HCT116 (cell line): ENCODE results near the gene ZGPAT. TPM values are rescaled to one million over a fixed set of nuclear protein-coding genes. Genes with fewer than 3 reads are reported as not detected.

Experiments
- ATAC-seq: fragments of 200-7000 bp; cut with Tn5 transposase; 2 replicates; pipeline ENCODE4 v1.9.1; 2020; ENCODE audit warnings: mild to moderate bottlenecking, moderate library complexity
- BruUV-seq: library from RNA; stranded (reverse); fragments of 400-500 nt; replicated peaks from 2 replicates; lab custom pipeline; 2021; lab: Mats Ljungman, UMichigan
- CTCF ChIA-PET: fragments of 300-600 bp; sonication (Branson Sonifier 250); formaldehyde crosslinking; loops from one replicate; lab custom pipeline; 2021; ENCODE audit warnings: antibody characterized with exemption; lab: Charles Lee
- POLR2A ChIA-PET: fragments of 300-600, 350-600 bp; sonication (Branson Sonifier 250); formaldehyde crosslinking; loops from one replicate; lab custom pipeline; 2021; ENCODE audit warnings: antibody characterized with exemption; lab: Charles Lee
- RAD21 ChIA-PET, 2 experiments: fragments of 300-600 bp; sonication (Branson Sonifier 250); formaldehyde crosslinking; loops; one replicate each; lab custom pipeline; 2023; ENCODE audit warnings: low total read pairs in 2 of 2; ENCODE audit not compliant: uncharacterized antibody in 2 of 2, unreplicated experiment in 2 of 2, low non-redundant PET in 1 of 2; lab: Charles Lee
- DNase-seq: peaks from one replicate; pipeline ENCODE4 v3.0.0-alpha.2; 2010; ENCODE audit warnings: low read depth, low spot score
- H2AFZ ChIP-seq: fragments of 200-600 bp; shearing (Covaris generic), sonication (generic); 2 replicates; pipeline ENCODE4 v1.6.1; 2017; ENCODE audit warnings: low read depth, mixed run types, mixed read lengths, antibody characterized with exemption, low read length; ENCODE audit not compliant: poor library complexity, severe bottlenecking
- H3K27ac ChIP-seq: 2 replicates; pipeline ENCODE4 v1.5.1; 2012; ENCODE audit warnings: low read depth, low read length
- H3K27me3 ChIP-seq: fragments of 200-600 bp; sonication (generic); 2 replicates; pipeline ENCODE4 v1.6.1; 2016; ENCODE audit warnings: mixed run types, low read length, mixed read lengths; ENCODE audit not compliant: insufficient read depth
- H3K36me3 ChIP-seq, 2 experiments: fragments of 200-500 bp in 1 of 2; fragments of 200-600 bp in 1 of 2; sonication (Bioruptor generic) in 1 of 2; sonication (generic) in 1 of 2; 2 replicates each; pipeline versions ENCODE4 v1.5.1 to v1.6.1; 2014 to 2016; ENCODE audit warnings: low read length in 2 of 2, inconsistent platforms in 1 of 2, mixed read lengths in 1 of 2, mixed run types in 1 of 2; ENCODE audit not compliant: insufficient read depth in 2 of 2, control insufficient read depth in 1 of 2
- H3K4me1 ChIP-seq, 2 experiments: fragments of 200-600 bp in 1 of 2; sonication (generic) in 1 of 2; 2 replicates each; pipeline versions ENCODE4 v1.5.1 to v1.6.1; 2012 to 2017; ENCODE audit warnings: low read length in 2 of 2, inconsistent platforms in 1 of 2, mild to moderate bottlenecking in 1 of 2, mixed read lengths in 1 of 2, mixed run types in 1 of 2, moderate library complexity in 1 of 2; ENCODE audit not compliant: insufficient read depth in 2 of 2, control insufficient read depth in 1 of 2
- H3K4me2 ChIP-seq: fragments of 200-600 bp; sonication (generic); 2 replicates; pipeline ENCODE4 v1.6.1; 2017; ENCODE audit warnings: mixed run types, low read length, mixed read lengths
- H3K4me3 ChIP-seq, 2 experiments: fragments of 200-600 bp in 1 of 2; sonication (generic) in 1 of 2; replicated peaks in 1 of 2; 2 replicates each; pipeline ENCODE4 v1.5.1; 2011 to 2016; ENCODE audit warnings: low read length in 2 of 2, control low read depth in 1 of 2, low read depth in 1 of 2, mild to moderate bottlenecking in 1 of 2, mixed read lengths in 1 of 2, mixed run types in 1 of 2
- H3K79me2 ChIP-seq: fragments of 200-600 bp; sonication (generic); 2 replicates; pipeline ENCODE4 v1.6.1; 2017; ENCODE audit warnings: mild to moderate bottlenecking, mixed run types, low read length, moderate library complexity, mixed read lengths; ENCODE audit not compliant: insufficient read depth
- H3K9ac ChIP-seq: fragments of 200-600 bp; sonication (generic); 2 replicates; pipeline ENCODE4 v1.6.1; 2016; ENCODE audit warnings: low read length, mixed read lengths
- H3K9me2 ChIP-seq: fragments of 200-600 bp; sonication (generic), shearing (Covaris generic); 2 replicates; pipeline ENCODE4 v1.6.1; 2017; ENCODE audit warnings: mixed run types, mild to moderate bottlenecking, moderate library complexity; ENCODE audit not compliant: insufficient read depth
- H3K9me3 ChIP-seq, 2 experiments: fragments of 200-500 bp in 1 of 2; fragments of 200-600 bp in 1 of 2; sonication (Bioruptor generic) in 1 of 2; sonication (generic) in 1 of 2; 2 replicates each; pipeline ENCODE4 v1.6.1; 2014 to 2017; ENCODE audit warnings: low read length in 2 of 2, mixed read lengths in 2 of 2, inconsistent platforms in 1 of 2, low read depth in 1 of 2, mild to moderate bottlenecking in 1 of 2, mixed run types in 1 of 2, moderate library complexity in 1 of 2; ENCODE audit not compliant: control insufficient read depth in 1 of 2, insufficient read depth in 1 of 2
- H4K20me1 ChIP-seq: fragments of 200-600 bp; sonication (generic), shearing (Covaris generic); 2 replicates; pipeline ENCODE4 v1.6.1; 2017; ENCODE audit warnings: mixed run types, mild to moderate bottlenecking, moderate library complexity; ENCODE audit not compliant: insufficient read depth
- FOSL1 ChIP-seq: IDR thresholded peaks from 2 replicates; pipeline ENCODE4 v1.6.1; 2012; ENCODE audit warnings: low read depth
- JUND ChIP-seq: IDR thresholded peaks from 2 replicates; pipeline ENCODE4 v1.6.1; 2012
- MAX ChIP-seq: IDR thresholded peaks from 2 replicates; pipeline ENCODE4 v1.6.1; 2012
- POLR2AphosphoS5 ChIP-seq: IDR thresholded peaks from 2 replicates; pipeline ENCODE4 v1.6.1; 2011; ENCODE audit warnings: mild to moderate bottlenecking, low read depth, low read length, moderate library complexity
- SIN3A ChIP-seq: IDR thresholded peaks from 2 replicates; pipeline ENCODE4 v1.6.1; 2012; ENCODE audit warnings: low read depth
- SRF ChIP-seq: IDR thresholded peaks from 2 replicates; pipeline ENCODE4 v1.6.1; 2012; ENCODE audit warnings: low read depth
- ZFX ChIP-seq: fragments of 450-650 bp; IDR thresholded peaks from 2 replicates; pipeline ENCODE4 v1.6.1; 2017
- intact Hi-C: fragments of 100-400 bp; cut with micrococcal nuclease; formaldehyde crosslinking; loops from 2 replicates; pipeline ENCODE4 v1.10.0; 2022
- total RNA-seq: library from RNA; stranded (reverse); gene quantifications from one replicate; pipeline ENCODE4 v1.2.1, GENCODE V29; 2021; ENCODE audit not compliant: unreplicated experiment

ZGPAT gene
- total RNA-seq, 1 experiment from 2014 or later: 30.6 TPM

DNA sequence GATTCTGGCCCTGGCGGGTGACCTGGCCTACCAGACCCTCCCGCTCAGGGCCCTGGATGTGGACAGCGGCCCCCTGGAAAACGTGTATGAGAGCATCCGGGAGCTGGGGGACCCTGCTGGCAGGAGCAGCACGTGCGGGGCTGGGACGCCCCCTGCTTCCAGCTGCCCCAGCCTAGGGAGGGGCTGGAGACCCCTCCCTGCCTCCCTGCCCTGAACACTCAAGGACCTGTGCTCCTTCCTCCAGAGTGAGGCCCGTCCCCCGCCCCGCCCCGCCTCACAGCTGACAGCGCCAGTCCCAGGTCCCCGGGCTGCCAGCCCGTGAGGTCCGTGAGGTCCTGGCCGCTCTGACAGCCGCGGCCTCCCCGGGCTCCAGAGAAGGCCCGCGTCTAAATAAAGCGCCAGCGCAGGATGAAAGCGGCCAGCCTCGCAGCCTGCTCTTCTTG lies 30.9 kb downstream of the ZGPAT start (continued):
- no peak for TF ChIP-seq SRF

GRCh38 chr20:63739130-63740069 lies 31.6 kb downstream of the ZGPAT start, which contains the start of gene SLC2A4RG:
Gene SLC2A4RG, plus strand, starts transcription at chr20:63739776. Its CDS starts 137 bp downstream, at chr20:63739913.
- no peak for DNase-seq
- no peak for TF ChIP-seq JUND
- TF ChIP-seq MAX: no peak; the same call in 1 of the 2 replicates
- TF ChIP-seq SIN3A: no peak
- TF ChIP-seq ZFX: no peak
- 0 out of 2 replicates have a peak, but pooled peaks have one; percentile 45 for TF ChIP-seq POLR2AphosphoS5
- no peak for TF ChIP-seq FOSL1

More at GRCh38 chr20:63739130-63740069, 31.6 kb downstream of the ZGPAT start, which contains the start of gene SLC2A4RG:
- intact Hi-C loops: loop anchor here (10.0 kb wide), 1 partner anchor 125 kb away; the partner anchor contains the start of genes ABHD16B and TPD52L2
- Histone ChIP-seq H3K4me3 (peak within 1 kb of the TSS; percentile 76 to 85), H3K9me3 (no peaks in the 10 kb centered on the region), H3K27ac (peak within 1 kb of the TSS; percentile 96), H3K79me2 (peaks cover 18% of the 10 kb centered on the region), H3K9ac (peak within 1 kb of the TSS; percentile 89), H3K27me3 (no peaks in the 10 kb centered on the region), H3K4me1 (peaks cover 20 to 50% of the 10 kb centered on the region in 2 experiments; a peak in 3 of 4 replicates), H3K9me2 (no peaks in the 10 kb centered on the region), H3K4me2 (peak within 1 kb of the TSS; percentile 78), H4K20me1 (no peaks in the 10 kb centered on the region), H3K36me3 (peaks cover 3 to 23% of the 10 kb centered on the region in 2 experiments; a peak in 2 of 4 replicates), H2AFZ (no peak within 1 kb of the TSS)
- peak; percentile 69 for ATAC-seq
- ChIA-PET RAD21 (no interaction called here), POLR2A (no interaction called here), CTCF (no interaction called here)
- BruUV-seq: no TSS peak
